IMR-90 (cell line): ENCODE results near the gene PHF8. TPM values are rescaled to one million over a fixed set of nuclear protein-coding genes. Genes with fewer than 3 reads are reported as not detected.

Experiments
- ATAC-seq: fragments of 200-7000 bp; cut with Tn5 transposase; 2 replicates; pipeline ENCODE4 v1.9.1; 2020; ENCODE audit warnings: low read depth, mild to moderate bottlenecking, moderate library complexity
- BruUV-seq: library from RNA; stranded (reverse); fragments of 400-500 nt; replicated peaks from 2 replicates; lab custom pipeline; 2021; lab: Mats Ljungman, UMichigan
- CTCF ChIA-PET: fragments of 300-600 bp; formaldehyde crosslinking; extraction: SDS; loops from one replicate; lab custom pipeline; 2021; ENCODE audit warnings: antibody characterized with exemption; lab: Yijun Ruan, JAX
- POLR2A ChIA-PET: fragments of 300-600 bp; sonication (Branson Sonifier 250); formaldehyde crosslinking; loops from one replicate; lab custom pipeline; 2022; ENCODE audit warnings: antibody characterized with exemption; ENCODE audit not compliant: unreplicated experiment; lab: Charles Lee
- DNase-seq: peaks from one replicate; pipeline ENCODE4 v3.0.0; 2013
- H2AFZ ChIP-seq: replicated peaks from 2 replicates; pipeline ENCODE3; 2013; ENCODE audit warnings: low read length, mild to moderate bottlenecking; ENCODE audit not compliant: poor library complexity
- H2AK5ac ChIP-seq: 2 replicates; pipeline ENCODE4 v1.6.1; 2013; ENCODE audit warnings: low read depth, low read length, inconsistent platforms
- H2AK9ac ChIP-seq: replicated peaks from 2 replicates; pipeline ENCODE3; 2013; ENCODE audit warnings: mild to moderate bottlenecking, low read depth, low read length, moderate library complexity; ENCODE audit not compliant: poor library complexity
- H2BK120ac ChIP-seq: 2 replicates; pipeline ENCODE4 v1.6.1; 2013; ENCODE audit warnings: low read depth, low read length, inconsistent platforms
- H2BK15ac ChIP-seq: 3 replicates; pipeline ENCODE4 v1.6.1; 2013; ENCODE audit warnings: low read depth, low read length, inconsistent platforms
- H2BK20ac ChIP-seq: 2 replicates; pipeline ENCODE4 v1.6.1; 2013; ENCODE audit warnings: low read depth, mild to moderate bottlenecking, inconsistent platforms, low read length, moderate library complexity
- H2BK5ac ChIP-seq: 2 replicates; pipeline ENCODE4 v1.6.1; 2013; ENCODE audit warnings: mild to moderate bottlenecking, low read depth, low read length, inconsistent platforms; ENCODE audit not compliant: poor library complexity, severe bottlenecking
- H3K14ac ChIP-seq: replicated peaks from 2 replicates; pipeline ENCODE4 v1.6.1; 2013; ENCODE audit warnings: low read depth, low read length, inconsistent platforms
- H3K18ac ChIP-seq: 2 replicates; pipeline ENCODE4 v1.6.1; 2013; ENCODE audit warnings: low read depth, low read length, control low read depth
- H3K23ac ChIP-seq: 2 replicates; pipeline ENCODE4 v1.6.1; 2013; ENCODE audit warnings: low read depth, low read length, inconsistent platforms
- H3K27ac ChIP-seq: 2 replicates; pipeline ENCODE4 v1.5.1; 2013; ENCODE audit warnings: mild to moderate bottlenecking, control low read depth, low read length; ENCODE audit not compliant: insufficient read depth
- H3K27me3 ChIP-seq: 2 replicates; pipeline ENCODE4 v1.6.1; 2013; ENCODE audit warnings: low read length; ENCODE audit not compliant: control insufficient read depth, insufficient read depth
- H3K36me3 ChIP-seq: 2 replicates; pipeline ENCODE4 v1.6.1; 2013; ENCODE audit warnings: low read length, mixed read lengths; ENCODE audit not compliant: control insufficient read depth, insufficient read depth
- H3K4ac ChIP-seq: 2 replicates; pipeline ENCODE4 v1.6.1; 2013; ENCODE audit warnings: low read depth, low read length, inconsistent platforms
- H3K4me1 ChIP-seq: 2 replicates; pipeline ENCODE4 v1.6.1; 2013; ENCODE audit warnings: low read length, mixed read lengths; ENCODE audit not compliant: control insufficient read depth, insufficient read depth
- H3K4me2 ChIP-seq: 2 replicates; pipeline ENCODE4 v1.6.1; 2013; ENCODE audit warnings: low read depth, mild to moderate bottlenecking, control low read depth, low read length, moderate library complexity
- H3K4me3 ChIP-seq: 2 replicates; pipeline ENCODE4 v1.5.1; 2013; ENCODE audit warnings: low read depth, mild to moderate bottlenecking, control low read depth, low read length, moderate library complexity; ENCODE audit not compliant: insufficient read depth
- H3K56ac ChIP-seq: 2 replicates; pipeline ENCODE4 v1.6.1; 2013; ENCODE audit warnings: low read length, inconsistent platforms; ENCODE audit not compliant: insufficient read depth; ENCODE audit errors: extremely low read depth
- H3K79me1 ChIP-seq, 2 experiments: 2 replicates each; pipeline ENCODE4 v1.6.1; 2013; ENCODE audit warnings: low read length in 2 of 2, inconsistent platforms in 1 of 2, low read depth in 1 of 2
- H3K9ac ChIP-seq: 2 replicates; pipeline ENCODE4 v1.6.1; 2013; ENCODE audit warnings: low read depth, low read length, control low read depth
- H3K9me1 ChIP-seq: 2 replicates; pipeline ENCODE4 v1.6.1; 2013; ENCODE audit warnings: low read length, inconsistent platforms; ENCODE audit not compliant: insufficient read depth
- H3K9me3 ChIP-seq: 2 replicates; pipeline ENCODE4 v1.6.1; 2013; ENCODE audit warnings: low read length; ENCODE audit not compliant: control insufficient read depth, insufficient read depth
- H4K20me1 ChIP-seq: 2 replicates; pipeline ENCODE4 v1.6.1; 2013; ENCODE audit warnings: low read length, inconsistent platforms; ENCODE audit not compliant: insufficient read depth
- H4K5ac ChIP-seq: 2 replicates; pipeline ENCODE4 v1.6.1; 2013; ENCODE audit warnings: mild to moderate bottlenecking, low read depth, low read length, control low read depth
- H4K8ac ChIP-seq, 2 experiments: 2 replicates each; pipeline ENCODE4 v1.6.1; 2013; ENCODE audit warnings: low read depth in 2 of 2, low read length in 2 of 2, control low read depth in 1 of 2, inconsistent platforms in 1 of 2
- H4K91ac ChIP-seq: 2 replicates; pipeline ENCODE4 v1.6.1; 2013; ENCODE audit warnings: low read depth, low read length, inconsistent platforms; ENCODE audit not compliant: insufficient read depth
- CEBPB ChIP-seq: IDR thresholded peaks from 2 replicates; pipeline ENCODE4 v1.6.1; 2012; ENCODE audit warnings: low read depth, low read length, improper control_type of control experiment
- CHD1 ChIP-seq: IDR thresholded peaks from 2 replicates; pipeline ENCODE4 v1.6.1; 2012; ENCODE audit warnings: low read depth, low read length, improper control_type of control experiment
- ELK1 ChIP-seq: fragments of 150-350 bp; IDR thresholded peaks from 2 replicates; pipeline ENCODE4 v1.6.1; 2016; ENCODE audit warnings: low read depth, mild to moderate bottlenecking, low read length, moderate library complexity, borderline replicate concordance
- FOS ChIP-seq: fragments of 150-350 bp; IDR thresholded peaks from 2 replicates; pipeline ENCODE4 v1.6.1; 2016; ENCODE audit warnings: low read depth, low read length
- MAFK ChIP-seq: IDR thresholded peaks from 2 replicates; pipeline ENCODE4 v1.6.1; 2012; ENCODE audit warnings: low read depth, low read length, improper control_type of control experiment
- MAZ ChIP-seq: IDR thresholded peaks from 2 replicates; pipeline ENCODE4 v1.6.1; 2012; ENCODE audit warnings: low read depth, mild to moderate bottlenecking, low read length, improper control_type of control experiment, moderate library complexity, borderline replicate concordance
- MXI1 ChIP-seq: IDR thresholded peaks from 2 replicates; pipeline ENCODE4 v1.6.1; 2012; ENCODE audit warnings: low read depth, mild to moderate bottlenecking, low read length, moderate library complexity, borderline replicate concordance
- POLR2A ChIP-seq: IDR thresholded peaks from 2 replicates; pipeline ENCODE4 v1.6.1; 2012; ENCODE audit warnings: mild to moderate bottlenecking, low read depth, low read length
- RAD21 ChIP-seq: IDR thresholded peaks from 2 replicates; pipeline ENCODE4 v1.6.1; 2012; ENCODE audit warnings: low read length, improper control_type of control experiment
- RCOR1 ChIP-seq: IDR thresholded peaks from 2 replicates; pipeline ENCODE4 v1.6.1; 2012; ENCODE audit warnings: mild to moderate bottlenecking, low read length, improper control_type of control experiment; ENCODE audit not compliant: insufficient replicate concordance
- RFX5 ChIP-seq: IDR thresholded peaks from 2 replicates; pipeline ENCODE4 v1.8.0; 2012; ENCODE audit warnings: low read depth, mild to moderate bottlenecking, low read length, moderate library complexity
- SMC3 ChIP-seq: fragments of 150-350 bp; IDR thresholded peaks from 2 replicates; pipeline ENCODE4 v1.6.1; 2016; ENCODE audit warnings: low read depth, mild to moderate bottlenecking, antibody characterized with exemption, low read length, moderate library complexity
- USF2 ChIP-seq: fragments of 150-350 bp; IDR thresholded peaks from 2 replicates; pipeline ENCODE4 v1.6.1; 2017; ENCODE audit warnings: mild to moderate bottlenecking, antibody characterized with exemption, low read length, low read depth
- WGBS, 2 experiments: methylation state at CpG; one replicate each; pipeline versions ENCODE4 v1.1.5 to v1.1.7; 2013; ENCODE audit warnings: missing lambda C conversion rate in 2 of 2; ENCODE audit not compliant: insufficient read length in 1 of 2; ENCODE audit errors: extremely low coverage in 2 of 2; 5-methylcytosine and 5-hydroxymethylcytosine counted together
- dilution Hi-C: fragments of 300-500 bp; cut with HindIII; formaldehyde crosslinking; loops from one replicate; pipeline ENCODE4 v1.14.3; 2018; ENCODE audit warnings: low sequenced_read_pairs; ENCODE audit not compliant: unreplicated experiment
- in situ Hi-C: fragments of 300-500 bp; cut with MboI; formaldehyde crosslinking; loops from 3 replicates; pipeline ENCODE4 v1.14.3; 2019; ENCODE audit warnings: low sequenced_read_pairs, inconsistent platforms, mixed read lengths
- intact Hi-C: fragments of 100-400 bp; cut with micrococcal nuclease; formaldehyde crosslinking; loops from 2 replicates; pipeline ENCODE4 v1.10.0; 2022
- polyA plus RNA-seq, 3 experiments: library from polyadenylated mRNA; depleted of rRNA; stranded (reverse); fragments of >200 nt; gene quantifications; 2 replicates each; pipeline ENCODE4 v1.2.3, GENCODE V29; 2012; ENCODE audit warnings: low replicate concordance in 1 of 3
- total RNA-seq: library from RNA; depleted of rRNA; stranded (reverse); fragments of >200 nt; gene quantifications from 2 replicates; pipeline ENCODE4 v1.2.3, GENCODE V29; 2012

The PHF8 gene
- total and polyA plus RNA-seq, 2 of the 4 experiments (the other 2 are of a cell fraction), result 12.8 to 15.2 TPM

- H3K9me1 ChIP-seq, result no peaks in the 10 kb centered on the region
- ATAC-seq (no peak), DNase-seq (no peak)
- no peaks in the 10 kb centered on the region for H4K20me1 ChIP-seq
- H3K36me3 ChIP-seq, result no peaks in the 10 kb centered on the region
- intact Hi-C loops, result no loop called here
- no peak overlapping the region for H2AFZ ChIP-seq
- no peak overlapping the region for H2BK20ac ChIP-seq
- H3K23ac ChIP-seq, result no peak overlapping the region
- H3K79me1 ChIP-seq, result no peaks in the 10 kb centered on the region
- no peak overlapping the region for H2AK5ac ChIP-seq
- 67% methylated on average over 1 of the region's 5 CpGs; no CpG with 5 or more reads in 1 of the 2 experiments for WGBS, 2 experiments
- H3K27me3 ChIP-seq, result peaks cover 3% of the 10 kb centered on the region; the same call in 1 of the 2 replicates
- BruUV-seq, result no TSS peak
- no peak overlapping the region for H4K8ac ChIP-seq
- no peak overlapping the region for H3K14ac ChIP-seq
- no peak overlapping the region for H3K27ac ChIP-seq
- no peak overlapping the region for H4K5ac ChIP-seq
- no peak overlapping the region for H3K4me3 ChIP-seq
- H3K9me3 ChIP-seq, result no peaks in the 10 kb centered on the region
- no peak overlapping the region for H3K4ac ChIP-seq
- no peaks in the 10 kb centered on the region for H3K4me1 ChIP-seq
- ChIA-PET POLR2A (no interaction called here), CTCF (no interaction called here)
- dilution Hi-C loops, result no loop called here
- H2BK5ac ChIP-seq, result no peak overlapping the region
- in situ Hi-C loops, result no loop called here
- H4K91ac ChIP-seq, result no peak overlapping the region
- H3K9ac ChIP-seq, result no peak overlapping the region
- no peak overlapping the region for H3K4me2 ChIP-seq
- no peak for TF ChIP-seq CHD1
- TF ChIP-seq MXI1, result no peak
- TF ChIP-seq RAD21, result no peak
- TF ChIP-seq ELK1, result no peak
- TF ChIP-seq POLR2A, result no peak
- TF ChIP-seq MAZ, result no peak
- TF ChIP-seq RFX5, result no peak
- TF ChIP-seq MAFK, result no peak
- TF ChIP-seq CEBPB, result no peak
- no peak for TF ChIP-seq RCOR1
- no peak for TF ChIP-seq SMC3
- no peak for TF ChIP-seq USF2
- no peak for TF ChIP-seq FOS
- H2BK15ac ChIP-seq, result no peak overlapping the region
- no peak overlapping the region for H2BK120ac ChIP-seq
- no peak overlapping the region for H3K18ac ChIP-seq
- H2AK9ac ChIP-seq, result no peak overlapping the region
- H3K56ac ChIP-seq, result no peak overlapping the region
These were observed 143.7 kb downstream of the PHF8 start for GRCh38 chrX:53900623-53901022.
